ENCODE data around the gene EED. TPM values are rescaled to one million over a fixed set of nuclear protein-coding genes. Genes with fewer than 3 reads are reported as not detected.
A peak's percentile ranks its signal among the peaks of the same experiment; 100 is the strongest.
"Not testable (repeated sequence)": the region's sequence is repeated elsewhere in the genome, so short reads cannot be mapped to it uniquely, and the experiment has no call there.

EED gene
- total RNA-seq, 1 donor from 2014 or later, result 279 TPM

GRCh38 chr11:86224575-86224974 lies 20.0 kb upstream of the EED start:
- intact Hi-C loops (cut with micrococcal nuclease); DNase-seq (ENCODE audit: low spot score); H3K27me3 Mint-ChIP-seq (ENCODE audit: insufficient read depth); H3K27ac Mint-ChIP-seq; H3K4me3 Mint-ChIP-seq: not testable (repeated sequence)
- Mint-ChIP-seq H3K4me1 (ENCODE audit: low read depth) (peaks cover 71% of the 10 kb centered on the region), H3K36me3 (ENCODE audit: low read depth) (peaks cover 18% of the 10 kb centered on the region), H3K9me3 (peaks cover 37% of the 10 kb centered on the region)

GRCh38 chr11:86225344-86225743 lies 19.2 kb upstream of the EED start:
- H3K4me3 Mint-ChIP-seq; H3K27me3 Mint-ChIP-seq (ENCODE audit: insufficient read depth); H3K27ac Mint-ChIP-seq; DNase-seq (ENCODE audit: low spot score): not testable (repeated sequence)
- H3K4me1 Mint-ChIP-seq (ENCODE audit: low read depth), result peaks cover 72% of the 10 kb centered on the region
- H3K9me3 Mint-ChIP-seq, result peaks cover 37% of the 10 kb centered on the region
- peaks cover 18% of the 10 kb centered on the region for H3K36me3 Mint-ChIP-seq (ENCODE audit: low read depth)
- intact Hi-C loops (cut with micrococcal nuclease), result loop anchor here (5.0 kb wide), 1 partner anchor 222 kb away; no protein-coding TSS in a partner anchor

- Mint-ChIP-seq H3K36me3 (ENCODE audit: low read depth) (peaks cover 12% of the 10 kb centered on the region), H3K9me3 (peaks cover 29% of the 10 kb centered on the region), H3K4me3 (peak overlapping the region; percentile 73), H3K4me1 (ENCODE audit: low read depth) (peaks cover 72% of the 10 kb centered on the region), H3K27me3 (ENCODE audit: insufficient read depth) (no peaks in the 10 kb centered on the region), H3K27ac (peak overlapping the region; percentile 97)
- no peak for DNase-seq (ENCODE audit: low spot score)
- intact Hi-C loops (cut with micrococcal nuclease), result loop anchor here (1.0 to 5.0 kb wide), 8 partner anchors 9 to 364 kb away; no protein-coding TSS in a partner anchor
Measured at GRCh38 chr11:86228269-86229038, 16.1 kb upstream of the EED start.

- peak overlapping the region; percentile 73 for H3K4me3 Mint-ChIP-seq
- H3K9me3 Mint-ChIP-seq, result peaks cover 25% of the 10 kb centered on the region
- H3K27ac Mint-ChIP-seq, result peak overlapping the region; percentile 97
- intact Hi-C loops (cut with micrococcal nuclease), result loop anchor here (2.0 to 5.0 kb wide), 2 partner anchors 218 to 364 kb away; no protein-coding TSS in a partner anchor
- DNase-seq (ENCODE audit: low spot score); H3K27me3 Mint-ChIP-seq (ENCODE audit: insufficient read depth): not testable (repeated sequence)
- peaks cover 12% of the 10 kb centered on the region for H3K36me3 Mint-ChIP-seq (ENCODE audit: low read depth)
- peaks cover 72% of the 10 kb centered on the region for H3K4me1 Mint-ChIP-seq (ENCODE audit: low read depth)
Measured at GRCh38 chr11:86229039-86229330, 15.6 kb upstream of the EED start.

- peaks cover 72% of the 10 kb centered on the region for H3K4me1 Mint-ChIP-seq (ENCODE audit: low read depth)
- H3K9me3 Mint-ChIP-seq, result peaks cover 14% of the 10 kb centered on the region
- peaks cover 5% of the 10 kb centered on the region for H3K36me3 Mint-ChIP-seq (ENCODE audit: low read depth)
- no peak for DNase-seq (ENCODE audit: low spot score)
- peak overlapping the region; percentile 97 for H3K27ac Mint-ChIP-seq
- intact Hi-C loops (cut with micrococcal nuclease), result no loop called here
- H3K27me3 Mint-ChIP-seq (ENCODE audit: insufficient read depth), result no peaks in the 10 kb centered on the region
- no peak overlapping the region for H3K4me3 Mint-ChIP-seq
Measured at GRCh38 chr11:86230179-86230804, 14.3 kb upstream of the EED start.

- H3K4me3 Mint-ChIP-seq, result no peak overlapping the region
- no peaks in the 10 kb centered on the region for H3K27me3 Mint-ChIP-seq (ENCODE audit: insufficient read depth)
- peaks cover 8% of the 10 kb centered on the region for H3K9me3 Mint-ChIP-seq
- DNase-seq (ENCODE audit: low spot score), result no peak
- H3K4me1 Mint-ChIP-seq (ENCODE audit: low read depth), result peaks cover 68% of the 10 kb centered on the region
- peaks cover 5% of the 10 kb centered on the region for H3K36me3 Mint-ChIP-seq (ENCODE audit: low read depth)
- H3K27ac Mint-ChIP-seq, result peak overlapping the region; percentile 47
- intact Hi-C loops (cut with micrococcal nuclease), result loop anchor here (1.0 kb wide), 1 partner anchor 11 kb away; no protein-coding TSS in a partner anchor
Measured at GRCh38 chr11:86230921-86231434, 13.6 kb upstream of the EED start.

- H3K4me1 Mint-ChIP-seq (ENCODE audit: low read depth), result peaks cover 52% of the 10 kb centered on the region
- peaks cover under 1% of the 10 kb centered on the region for H3K36me3 Mint-ChIP-seq (ENCODE audit: low read depth)
- DNase-seq (ENCODE audit: low spot score), result no peak
- H3K9me3 Mint-ChIP-seq, result peaks cover under 1% of the 10 kb centered on the region
- H3K4me3 Mint-ChIP-seq, result no peak overlapping the region
- no peak overlapping the region for H3K27ac Mint-ChIP-seq
- intact Hi-C loops (cut with micrococcal nuclease), result no loop called here
- no peaks in the 10 kb centered on the region for H3K27me3 Mint-ChIP-seq (ENCODE audit: insufficient read depth)
Measured at GRCh38 chr11:86232556-86232955, 12.0 kb upstream of the EED start.

GRCh38 chr11:86234831-86235461 lies 9.6 kb upstream of the EED start:
- no peaks in the 10 kb centered on the region for H3K9me3 Mint-ChIP-seq

GRCh38 chr11:86237267-86237804 lies 7.2 kb upstream of the EED start:
- Mint-ChIP-seq H3K36me3 (ENCODE audit: low read depth) (no peaks in the 10 kb centered on the region), H3K27ac (no peak overlapping the region), H3K27me3 (ENCODE audit: insufficient read depth) (no peaks in the 10 kb centered on the region), H3K4me1 (ENCODE audit: low read depth) (peaks cover 21% of the 10 kb centered on the region), H3K4me3 (no peak overlapping the region), H3K9me3 (no peaks in the 10 kb centered on the region)
- no peak for DNase-seq (ENCODE audit: low spot score)
- intact Hi-C loops (cut with micrococcal nuclease), result no loop called here

More at GRCh38 chr11:86234831-86235461, 9.6 kb upstream of the EED start:
- Mint-ChIP-seq H3K36me3 (ENCODE audit: low read depth) (no peaks in the 10 kb centered on the region), H3K27ac (no peak overlapping the region), H3K4me1 (ENCODE audit: low read depth) (peaks cover 33% of the 10 kb centered on the region), H3K27me3 (ENCODE audit: insufficient read depth) (no peaks in the 10 kb centered on the region), H3K4me3 (no peak overlapping the region)
- no peak for DNase-seq (ENCODE audit: low spot score)
- intact Hi-C loops (cut with micrococcal nuclease), result no loop called here

- H3K27ac Mint-ChIP-seq, result peak overlapping the region; percentile 32
- H3K4me1 Mint-ChIP-seq (ENCODE audit: low read depth), result peaks cover 13% of the 10 kb centered on the region
Measured at GRCh38 chr11:86240164-86240563, 4.4 kb upstream of the EED start.

GRCh38 chr11:86241956-86242535 lies 2.5 kb upstream of the EED start:
- Mint-ChIP-seq H3K4me1 (ENCODE audit: low read depth) (peaks cover 19% of the 10 kb centered on the region), H3K9me3 (no peaks in the 10 kb centered on the region), H3K36me3 (ENCODE audit: low read depth) (no peaks in the 10 kb centered on the region), H3K27ac (peak overlapping the region; percentile 49), H3K27me3 (ENCODE audit: insufficient read depth) (no peaks in the 10 kb centered on the region), H3K4me3 (no peak overlapping the region)
- intact Hi-C loops (cut with micrococcal nuclease), result loop anchor here (1.0 to 10.0 kb wide), 2 partner anchors 11 to 563 kb away; partner anchors contain the start of gene PRSS23
- no peak for DNase-seq (ENCODE audit: low spot score)

More at GRCh38 chr11:86240164-86240563, 4.4 kb upstream of the EED start:
- no peak for DNase-seq (ENCODE audit: low spot score)
- H3K9me3 Mint-ChIP-seq, result no peaks in the 10 kb centered on the region
- intact Hi-C loops (cut with micrococcal nuclease), result loop anchor here (10.0 kb wide), 1 partner anchor 565 kb away; the partner anchor contains the start of gene PRSS23
- no peaks in the 10 kb centered on the region for H3K36me3 Mint-ChIP-seq (ENCODE audit: low read depth)
- H3K4me3 Mint-ChIP-seq, result no peak overlapping the region
- no peaks in the 10 kb centered on the region for H3K27me3 Mint-ChIP-seq (ENCODE audit: insufficient read depth)

GRCh38 chr11:86243396-86243795 lies 1.2 kb upstream of the EED start:
- H3K27ac Mint-ChIP-seq, result no peak overlapping the region
- H3K27me3 Mint-ChIP-seq (ENCODE audit: insufficient read depth), result no peaks in the 10 kb centered on the region
- no peak overlapping the region for H3K4me3 Mint-ChIP-seq
- no peaks in the 10 kb centered on the region for H3K9me3 Mint-ChIP-seq
- no peak for DNase-seq (ENCODE audit: low spot score)
- intact Hi-C loops (cut with micrococcal nuclease), result loop anchor here (10.0 kb wide), 1 partner anchor 561 kb away; the partner anchor contains the start of gene PRSS23
- peaks cover 32% of the 10 kb centered on the region for H3K4me1 Mint-ChIP-seq (ENCODE audit: low read depth)
- peaks cover 12% of the 10 kb centered on the region for H3K36me3 Mint-ChIP-seq (ENCODE audit: low read depth)

Data from activated T-helper 1 cell treated with anti-CD3 and anti-CD28 coated beads, Interleukin-12 subunit alpha, Interleukin-12 subunit beta, Interleukin-2, Interleukin-4 antibody, amounts not matched to agents 30 ng/mL and 10 ng/mL and 1 ng/mL, durations not matched to agents 14 hours and 24 hours and 36 hours (primary cell).